ENCODE results near the gene JAM2.
"Not testable (repeated sequence)": the region's sequence is repeated elsewhere in the genome, so short reads cannot be mapped to it uniquely, and the experiment has no call there.

The JAM2 gene

GRCh38 chr21:25691976-25692375, 52.9 kb downstream of the JAM2 start:
- no peaks in the 10 kb centered on the region for H3K36me3 ChIP-seq (ENCODE audit: insufficient read depth, low read length)
- H3K27me3 ChIP-seq (ENCODE audit: control insufficient read depth, insufficient read depth, low read length), result no peaks in the 10 kb centered on the region
- H3K4me2 ChIP-seq (ENCODE audit: low read length), result no peak overlapping the region
- H3K4me3 ChIP-seq (ENCODE audit: low read length), result no peak overlapping the region
- no peaks in the 10 kb centered on the region for H3K9me3 ChIP-seq (replicated peaks; ENCODE audit: low read length)
- H3K9ac ChIP-seq (ENCODE audit: low read depth, low read length), result no peak overlapping the region
- H3K4me1 ChIP-seq (ENCODE audit: control insufficient read depth, insufficient read depth, low read length), result no peaks in the 10 kb centered on the region

- H3K9ac ChIP-seq (ENCODE audit: low read depth, low read length); H3K9me3 ChIP-seq (replicated peaks; ENCODE audit: low read length); H3K4me3 ChIP-seq (ENCODE audit: low read length); H3K36me3 ChIP-seq (ENCODE audit: insufficient read depth, low read length); H3K27me3 ChIP-seq (ENCODE audit: control insufficient read depth, insufficient read depth, low read length); H3K4me1 ChIP-seq (ENCODE audit: control insufficient read depth, insufficient read depth, low read length); H3K4me2 ChIP-seq (ENCODE audit: low read length): not testable (repeated sequence)
Measured at GRCh38 chr21:25695461-25695860, 56.4 kb downstream of the JAM2 start.

GRCh38 chr21:25700741-25701140, 61.7 kb downstream of the JAM2 start:
- Histone ChIP-seq H3K9ac (ENCODE audit: low read depth, low read length) (no peak overlapping the region), H3K9me3 (replicated peaks; ENCODE audit: low read length) (no peaks in the 10 kb centered on the region), H3K4me1 (ENCODE audit: control insufficient read depth, insufficient read depth, low read length) (peaks cover 4% of the 10 kb centered on the region), H3K4me2 (ENCODE audit: low read length) (no peak overlapping the region), H3K36me3 (ENCODE audit: insufficient read depth, low read length) (no peaks in the 10 kb centered on the region), H3K27me3 (ENCODE audit: control insufficient read depth, insufficient read depth, low read length) (no peaks in the 10 kb centered on the region), H3K4me3 (ENCODE audit: low read length) (no peak overlapping the region)

DNA sequence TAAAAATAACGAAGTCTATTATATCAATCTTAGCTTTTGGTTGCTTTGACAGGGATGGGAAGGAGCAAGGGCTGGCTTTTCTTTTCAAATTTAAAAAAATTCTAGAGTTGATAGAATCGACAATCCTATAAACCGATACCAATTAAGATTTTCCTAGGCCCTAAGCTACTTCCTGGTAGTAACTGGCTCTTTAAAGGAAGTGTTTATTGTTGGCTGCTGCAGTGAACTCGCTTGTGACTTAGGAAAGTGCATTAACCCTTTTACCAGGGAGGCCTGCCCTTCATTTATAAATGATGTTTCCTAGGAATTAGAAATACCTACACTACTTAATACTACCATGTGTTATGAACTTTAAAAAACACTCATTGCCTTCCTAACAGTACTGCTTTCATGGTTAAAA, 62.5 kb downstream of the JAM2 start:
- Histone ChIP-seq H3K4me3 (ENCODE audit: low read length) (no peak overlapping the region), H3K27me3 (ENCODE audit: control insufficient read depth, insufficient read depth, low read length) (no peaks in the 10 kb centered on the region), H3K4me2 (ENCODE audit: low read length) (no peak overlapping the region), H3K36me3 (ENCODE audit: insufficient read depth, low read length) (no peaks in the 10 kb centered on the region), H3K9me3 (replicated peaks; ENCODE audit: low read length) (no peaks in the 10 kb centered on the region), H3K9ac (ENCODE audit: low read depth, low read length) (no peak overlapping the region), H3K4me1 (ENCODE audit: control insufficient read depth, insufficient read depth, low read length) (peaks cover 4% of the 10 kb centered on the region)

DNA sequence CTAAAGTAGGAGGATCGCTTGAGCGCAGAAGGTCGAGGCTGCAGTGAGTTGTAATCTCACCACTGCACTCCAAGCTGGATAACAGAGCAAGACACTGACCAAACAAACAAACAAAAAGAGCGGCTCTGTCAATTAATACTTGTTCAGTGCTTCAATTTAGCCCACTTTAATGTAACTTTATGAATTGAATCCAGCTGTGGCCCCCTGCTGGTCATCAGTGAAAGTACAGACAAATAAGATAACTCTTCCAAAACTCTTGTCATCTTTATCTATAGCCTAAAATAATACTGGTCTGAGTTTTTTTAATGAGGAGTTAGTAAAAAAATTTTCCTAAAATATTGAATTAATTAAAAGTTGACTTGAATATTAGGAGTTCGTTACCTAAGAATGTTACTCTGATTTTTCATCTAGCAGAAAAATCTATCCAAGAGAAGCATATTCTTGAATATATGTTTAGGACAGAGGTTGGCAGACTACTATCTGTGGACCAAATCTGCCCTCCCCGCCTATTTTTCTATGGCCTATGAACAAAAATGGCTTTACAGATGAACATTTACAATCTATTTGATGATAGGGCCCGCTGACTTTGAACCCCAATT, 69.5 kb downstream of the JAM2 start:
- no peaks in the 10 kb centered on the region for H3K9me3 ChIP-seq (replicated peaks; ENCODE audit: low read length)
- no peak overlapping the region for H3K4me2 ChIP-seq (ENCODE audit: low read length)
- H3K4me1 ChIP-seq (ENCODE audit: control insufficient read depth, insufficient read depth, low read length), result no peaks in the 10 kb centered on the region
- no peak overlapping the region for H3K9ac ChIP-seq (ENCODE audit: low read depth, low read length)
- H3K27me3 ChIP-seq (ENCODE audit: control insufficient read depth, insufficient read depth, low read length), result no peaks in the 10 kb centered on the region
- no peak overlapping the region for H3K4me3 ChIP-seq (ENCODE audit: low read length)
- no peaks in the 10 kb centered on the region for H3K36me3 ChIP-seq (ENCODE audit: insufficient read depth, low read length)

DNA sequence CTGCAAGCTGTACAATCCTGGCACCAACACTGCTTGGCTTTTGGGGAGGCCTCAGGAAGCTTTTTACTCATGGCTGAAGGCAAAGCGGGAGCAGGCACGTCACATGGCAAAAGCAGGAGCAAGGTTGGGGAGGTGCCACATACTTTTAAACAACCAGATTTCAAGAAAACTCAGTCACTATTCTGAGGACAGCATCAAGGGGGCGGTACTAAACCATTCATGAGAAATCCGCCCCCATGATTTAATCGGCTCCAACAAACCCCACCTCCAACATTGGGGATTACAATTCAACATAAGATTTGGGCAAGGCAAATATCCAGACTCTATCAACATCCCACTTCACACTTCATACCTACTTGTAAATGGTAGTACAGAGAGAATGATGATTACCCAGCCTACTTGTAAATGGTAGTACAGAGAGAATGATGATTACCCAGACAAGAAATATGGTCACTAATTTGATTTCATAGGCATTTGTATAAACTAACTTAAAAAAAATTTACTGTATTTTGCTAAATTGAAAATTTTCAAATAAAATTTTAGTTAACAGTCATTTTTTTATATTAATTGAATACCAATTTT, 70.7 kb downstream of the JAM2 start:
- Histone ChIP-seq H3K27me3 (ENCODE audit: control insufficient read depth, insufficient read depth, low read length) (no peaks in the 10 kb centered on the region), H3K36me3 (ENCODE audit: insufficient read depth, low read length) (no peaks in the 10 kb centered on the region), H3K4me3 (ENCODE audit: low read length) (no peak overlapping the region), H3K4me2 (ENCODE audit: low read length) (no peak overlapping the region), H3K4me1 (ENCODE audit: control insufficient read depth, insufficient read depth, low read length) (no peaks in the 10 kb centered on the region), H3K9ac (ENCODE audit: low read depth, low read length) (no peak overlapping the region), H3K9me3 (replicated peaks; ENCODE audit: low read length) (no peaks in the 10 kb centered on the region)

DNA sequence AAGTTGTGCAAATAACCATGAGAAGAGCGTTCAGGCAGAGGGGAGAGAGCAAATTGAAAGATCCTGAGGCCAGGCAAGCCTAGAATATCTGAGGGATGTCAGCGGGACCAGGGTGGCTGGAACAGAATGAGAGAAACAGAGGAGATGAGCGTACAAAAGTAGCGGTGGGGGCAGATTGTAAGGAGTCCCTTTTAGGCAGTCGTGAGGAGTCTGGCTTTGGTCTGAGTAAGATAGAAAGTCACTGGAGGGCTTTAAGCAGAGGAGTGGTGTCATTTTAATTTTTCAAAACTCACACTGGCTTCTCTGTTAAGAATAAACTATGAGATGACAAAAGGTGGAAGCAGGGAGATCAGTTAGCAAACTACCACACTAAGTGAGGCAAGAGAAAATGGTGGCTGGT, 71.5 kb downstream of the JAM2 start:
- Histone ChIP-seq H3K9me3 (replicated peaks; ENCODE audit: low read length) (no peaks in the 10 kb centered on the region), H3K9ac (ENCODE audit: low read depth, low read length) (no peak overlapping the region)

DNA sequence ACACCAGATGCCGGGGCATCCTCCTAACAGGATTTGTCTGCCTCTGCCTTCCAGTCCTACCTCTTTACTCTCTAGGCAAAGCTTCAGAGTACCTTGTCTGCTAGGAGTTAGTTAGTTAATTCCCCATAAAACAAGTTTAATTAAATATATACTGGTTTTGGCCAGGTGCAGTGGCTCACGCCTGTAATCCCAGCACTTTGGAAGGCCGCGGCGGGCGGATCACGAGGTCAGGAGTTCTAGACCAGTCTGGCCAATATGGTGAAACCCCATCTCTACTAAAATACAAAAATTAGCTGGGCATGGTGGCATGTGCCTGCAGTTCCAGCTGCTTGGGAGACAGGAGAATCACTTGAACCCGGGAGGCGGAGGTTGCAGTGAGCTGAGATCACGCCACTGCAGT, 75.0 kb downstream of the JAM2 start:
- not testable (repeated sequence) for H3K9me3 ChIP-seq (replicated peaks; ENCODE audit: low read length); H3K36me3 ChIP-seq (ENCODE audit: insufficient read depth, low read length); H3K4me1 ChIP-seq (ENCODE audit: control insufficient read depth, insufficient read depth, low read length); H3K4me3 ChIP-seq (ENCODE audit: low read length); H3K4me2 ChIP-seq (ENCODE audit: low read length); H3K9ac ChIP-seq (ENCODE audit: low read depth, low read length); H3K27me3 ChIP-seq (ENCODE audit: control insufficient read depth, insufficient read depth, low read length)

More for the DNA sequence above, 71.5 kb downstream of the JAM2 start:
- Histone ChIP-seq H3K27me3 (ENCODE audit: control insufficient read depth, insufficient read depth, low read length) (no peaks in the 10 kb centered on the region), H3K36me3 (ENCODE audit: insufficient read depth, low read length) (no peaks in the 10 kb centered on the region), H3K4me2 (ENCODE audit: low read length) (no peak overlapping the region), H3K4me1 (ENCODE audit: control insufficient read depth, insufficient read depth, low read length) (no peaks in the 10 kb centered on the region), H3K4me3 (ENCODE audit: low read length) (no peak overlapping the region)

DNA sequence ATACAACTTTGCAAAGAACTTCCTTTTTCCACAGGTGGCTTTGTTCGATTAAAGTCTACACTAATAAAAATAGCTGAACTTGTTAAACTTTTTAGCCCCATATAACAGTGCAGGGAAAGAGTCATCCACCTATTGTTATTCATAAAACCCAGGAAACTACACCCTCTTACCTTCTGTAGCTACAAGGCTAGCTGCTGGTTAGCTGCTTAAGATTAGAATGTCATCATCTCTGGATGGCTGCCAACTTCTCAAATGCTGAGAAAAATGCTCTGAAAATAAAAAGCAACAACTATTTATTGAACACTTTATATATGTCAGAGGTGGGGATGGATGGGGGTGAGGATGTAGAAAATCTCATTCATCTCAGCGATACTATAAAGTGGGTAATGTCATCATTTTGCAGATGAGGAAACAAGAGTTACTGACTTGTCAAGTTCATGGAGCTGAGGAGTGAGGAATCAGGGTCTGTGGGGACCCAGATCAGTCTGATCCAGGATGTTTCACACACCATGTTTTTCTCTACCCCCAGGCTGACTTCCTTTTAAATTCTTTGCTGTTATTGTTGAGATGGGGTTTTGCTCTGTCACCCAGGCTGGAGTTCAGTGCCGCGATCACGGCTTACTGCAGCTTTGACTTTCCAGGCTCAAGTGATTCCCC, 78.6 kb downstream of the JAM2 start:
- Histone ChIP-seq H3K27me3 (ENCODE audit: control insufficient read depth, insufficient read depth, low read length) (no peaks in the 10 kb centered on the region), H3K4me2 (ENCODE audit: low read length) (no peak overlapping the region)

DNA sequence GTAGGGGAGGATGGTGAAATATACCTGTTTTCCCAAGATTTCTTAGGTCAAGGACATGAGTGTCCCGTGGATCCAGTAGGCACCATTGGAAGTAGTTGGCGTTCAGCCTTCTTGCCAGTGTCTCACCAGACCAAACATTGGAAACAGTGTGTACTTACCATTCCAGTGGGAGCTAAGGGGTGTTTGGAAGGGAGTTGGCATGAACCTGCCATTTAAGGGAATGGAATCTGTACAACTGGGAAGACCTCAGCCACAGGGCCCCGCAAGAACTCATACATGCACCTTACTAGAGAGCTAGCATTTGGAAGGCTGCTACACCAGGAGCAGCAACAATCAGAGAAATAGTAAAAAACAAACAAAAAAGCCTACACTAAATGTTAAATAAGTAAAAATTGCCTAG, 82.9 kb downstream of the JAM2 start:
- Histone ChIP-seq H3K4me1 (ENCODE audit: control insufficient read depth, insufficient read depth, low read length) (no peaks in the 10 kb centered on the region), H3K9me3 (replicated peaks; ENCODE audit: low read length) (no peaks in the 10 kb centered on the region), H3K4me3 (ENCODE audit: low read length) (no peak overlapping the region), H3K36me3 (ENCODE audit: insufficient read depth, low read length) (peaks cover 62% of the 10 kb centered on the region), H3K9ac (ENCODE audit: low read depth, low read length) (no peak overlapping the region), H3K4me2 (ENCODE audit: low read length) (no peak overlapping the region), H3K27me3 (ENCODE audit: control insufficient read depth, insufficient read depth, low read length) (no peaks in the 10 kb centered on the region)

More for the DNA sequence above, 78.6 kb downstream of the JAM2 start:
- Histone ChIP-seq H3K9ac (ENCODE audit: low read depth, low read length) (no peak overlapping the region), H3K4me1 (ENCODE audit: control insufficient read depth, insufficient read depth, low read length) (no peaks in the 10 kb centered on the region), H3K4me3 (ENCODE audit: low read length) (no peak overlapping the region), H3K36me3 (ENCODE audit: insufficient read depth, low read length) (peaks cover 26% of the 10 kb centered on the region), H3K9me3 (replicated peaks; ENCODE audit: low read length) (no peaks in the 10 kb centered on the region)

DNA sequence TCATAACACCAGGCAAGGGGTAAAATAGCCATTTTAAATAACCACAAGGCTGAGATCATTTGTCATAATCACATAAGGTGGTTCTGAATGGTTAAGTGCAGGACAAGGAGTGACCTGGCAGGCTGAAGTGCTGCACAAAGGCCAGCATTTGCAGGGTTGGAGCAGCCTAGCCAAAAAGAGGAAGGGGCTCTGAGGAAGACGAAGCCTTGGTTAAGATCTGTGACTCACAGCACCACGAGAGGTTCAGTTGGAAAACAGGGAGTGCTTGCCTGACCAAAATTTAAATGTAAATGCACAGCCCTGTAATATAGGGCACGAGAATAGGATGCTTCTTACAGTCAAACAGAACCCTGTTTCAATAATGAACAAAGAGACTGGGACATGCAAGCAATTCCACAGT, 83.6 kb downstream of the JAM2 start:
- Histone ChIP-seq H3K9me3 (replicated peaks; ENCODE audit: low read length) (no peaks in the 10 kb centered on the region), H3K36me3 (ENCODE audit: insufficient read depth, low read length) (peaks cover 65% of the 10 kb centered on the region), H3K4me3 (ENCODE audit: low read length) (no peak overlapping the region), H3K9ac (ENCODE audit: low read depth, low read length) (no peak overlapping the region), H3K27me3 (ENCODE audit: control insufficient read depth, insufficient read depth, low read length) (no peaks in the 10 kb centered on the region), H3K4me2 (ENCODE audit: low read length) (no peak overlapping the region), H3K4me1 (ENCODE audit: control insufficient read depth, insufficient read depth, low read length) (no peaks in the 10 kb centered on the region)
